ENCODE measurements around the gene C1QTNF3. TPM values are rescaled to one million over a fixed set of nuclear protein-coding genes. Genes with fewer than 3 reads are reported as not detected.

The C1QTNF3 gene
- total and polyA plus RNA-seq, 2 of the 8 experiments (the other 6 are each of a cell fraction or from before 2014, with no cell fraction given) = 1.0 to 1.2 TPM

DNA sequence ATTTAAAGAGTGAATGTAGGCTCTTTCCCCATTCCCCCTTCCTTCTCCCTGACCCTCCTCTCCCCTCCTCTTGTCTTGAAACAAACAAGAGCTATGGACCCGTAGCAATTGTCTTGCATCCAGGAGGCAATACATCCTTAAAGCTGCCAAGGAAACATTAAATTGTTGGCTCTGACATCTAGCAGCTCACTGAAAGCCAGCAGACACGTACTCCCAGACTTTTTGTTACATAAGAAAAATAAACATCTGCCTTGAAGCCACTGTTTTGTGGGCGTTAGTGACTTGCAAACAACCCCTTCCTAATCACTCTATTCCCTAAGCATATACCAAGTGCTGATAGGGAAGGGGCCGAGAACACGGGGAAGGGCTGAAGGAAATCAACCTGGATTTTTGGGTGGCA, 67.2 kb downstream of the C1QTNF3 start (continued):
- TF ChIP-seq, protein P1, sequence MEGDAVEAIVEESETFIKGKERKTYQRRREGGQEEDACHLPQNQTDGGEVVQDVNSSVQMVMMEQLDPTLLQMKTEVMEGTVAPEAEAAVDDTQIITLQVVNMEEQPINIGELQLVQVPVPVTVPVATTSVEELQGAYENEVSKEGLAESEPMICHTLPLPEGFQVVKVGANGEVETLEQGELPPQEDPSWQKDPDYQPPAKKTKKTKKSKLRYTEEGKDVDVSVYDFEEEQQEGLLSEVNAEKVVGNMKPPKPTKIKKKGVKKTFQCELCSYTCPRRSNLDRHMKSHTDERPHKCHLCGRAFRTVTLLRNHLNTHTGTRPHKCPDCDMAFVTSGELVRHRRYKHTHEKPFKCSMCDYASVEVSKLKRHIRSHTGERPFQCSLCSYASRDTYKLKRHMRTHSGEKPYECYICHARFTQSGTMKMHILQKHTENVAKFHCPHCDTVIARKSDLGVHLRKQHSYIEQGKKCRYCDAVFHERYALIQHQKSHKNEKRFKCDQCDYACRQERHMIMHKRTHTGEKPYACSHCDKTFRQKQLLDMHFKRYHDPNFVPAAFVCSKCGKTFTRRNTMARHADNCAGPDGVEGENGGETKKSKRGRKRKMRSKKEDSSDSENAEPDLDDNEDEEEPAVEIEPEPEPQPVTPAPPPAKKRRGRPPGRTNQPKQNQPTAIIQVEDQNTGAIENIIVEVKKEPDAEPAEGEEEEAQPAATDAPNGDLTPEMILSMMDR (IDR thresholded peaks at IDR 0.05; ENCODE audit: control extremely low read depth in 1 of 3, insufficient read depth in 1 of 3, low read depth in 1 of 3, low read length in 3 of 3) = no peak
- TF ChIP-seq BCL11A (IDR thresholded peaks at IDR 0.05; ENCODE audit: low read depth in 2 of 2, low read length in 2 of 2) (no peak), KDM5A (IDR thresholded peaks at IDR 0.05; ENCODE audit: low read length) (no peak)
- TF ChIP-seq, protein P2, sequence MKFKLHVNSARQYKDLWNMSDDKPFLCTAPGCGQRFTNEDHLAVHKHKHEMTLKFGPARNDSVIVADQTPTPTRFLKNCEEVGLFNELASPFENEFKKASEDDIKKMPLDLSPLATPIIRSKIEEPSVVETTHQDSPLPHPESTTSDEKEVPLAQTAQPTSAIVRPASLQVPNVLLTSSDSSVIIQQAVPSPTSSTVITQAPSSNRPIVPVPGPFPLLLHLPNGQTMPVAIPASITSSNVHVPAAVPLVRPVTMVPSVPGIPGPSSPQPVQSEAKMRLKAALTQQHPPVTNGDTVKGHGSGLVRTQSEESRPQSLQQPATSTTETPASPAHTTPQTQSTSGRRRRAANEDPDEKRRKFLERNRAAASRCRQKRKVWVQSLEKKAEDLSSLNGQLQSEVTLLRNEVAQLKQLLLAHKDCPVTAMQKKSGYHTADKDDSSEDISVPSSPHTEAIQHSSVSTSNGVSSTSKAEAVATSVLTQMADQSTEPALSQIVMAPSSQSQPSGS (IDR thresholded peaks at IDR 0.05; ENCODE audit: low read length) = no peak
